Measurements from ENCODE around the gene FOXN1.

Gene FOXN1

GRCh38 chr17:28538296-28538895, 32.2 kb downstream of the FOXN1 start:
- H3K27ac Mint-ChIP-seq: no peak overlapping the region
- no peak for ATAC-seq
- H3K4me1 Mint-ChIP-seq: peaks cover 4% of the 10 kb centered on the region
- no peak overlapping the region for H3K4me3 Mint-ChIP-seq
- no peaks in the 10 kb centered on the region for H3K36me3 Mint-ChIP-seq
- no peaks in the 10 kb centered on the region for H3K9me3 Mint-ChIP-seq
- H3K27me3 Mint-ChIP-seq: no peaks in the 10 kb centered on the region

- H3K36me3 Mint-ChIP-seq: no peaks in the 10 kb centered on the region
Measured at GRCh38 chr17:28540231-28540630, 34.1 kb downstream of the FOXN1 start.

GRCh38 chr17:28541439-28541838, 35.3 kb downstream of the FOXN1 start:
- peaks cover 4% of the 10 kb centered on the region for H3K36me3 Mint-ChIP-seq
- H3K9me3 Mint-ChIP-seq: no peaks in the 10 kb centered on the region
- peaks cover 28% of the 10 kb centered on the region for H3K4me1 Mint-ChIP-seq
- H3K27ac Mint-ChIP-seq: no peak overlapping the region
- no peak for ATAC-seq
- H3K27me3 Mint-ChIP-seq: no peaks in the 10 kb centered on the region
- H3K4me3 Mint-ChIP-seq: no peak overlapping the region

More at GRCh38 chr17:28540231-28540630, 34.1 kb downstream of the FOXN1 start:
- Mint-ChIP-seq H3K9me3 (no peaks in the 10 kb centered on the region), H3K4me1 (peaks cover 23% of the 10 kb centered on the region), H3K27me3 (no peaks in the 10 kb centered on the region), H3K4me3 (no peak overlapping the region), H3K27ac (no peak overlapping the region)
- ATAC-seq: no peak

- H3K27me3 Mint-ChIP-seq: no peaks in the 10 kb centered on the region
- H3K27ac Mint-ChIP-seq: no peak overlapping the region
- no peak for ATAC-seq
- no peaks in the 10 kb centered on the region for H3K9me3 Mint-ChIP-seq
- H3K36me3 Mint-ChIP-seq: peaks cover 4% of the 10 kb centered on the region
- peaks cover 52% of the 10 kb centered on the region for H3K4me1 Mint-ChIP-seq
- H3K4me3 Mint-ChIP-seq: no peak overlapping the region
Measured at GRCh38 chr17:28544402-28545140, 38.4 kb downstream of the FOXN1 start.

- no peak for ATAC-seq
- H3K27ac Mint-ChIP-seq: no peak overlapping the region
Measured at GRCh38 chr17:28545141-28545503, 39.0 kb downstream of the FOXN1 start.

GRCh38 chr17:28545787-28546415, 39.8 kb downstream of the FOXN1 start:
- Mint-ChIP-seq H3K4me1 (peaks cover 65% of the 10 kb centered on the region), H3K4me3 (no peak overlapping the region), H3K27me3 (no peaks in the 10 kb centered on the region), H3K9me3 (no peaks in the 10 kb centered on the region), H3K36me3 (peaks cover 4% of the 10 kb centered on the region), H3K27ac (peak overlapping the region; percentile 8)
- no peak for ATAC-seq

More at GRCh38 chr17:28545141-28545503, 39.0 kb downstream of the FOXN1 start:
- Mint-ChIP-seq H3K36me3 (peaks cover 4% of the 10 kb centered on the region), H3K4me3 (no peak overlapping the region), H3K4me1 (peaks cover 57% of the 10 kb centered on the region), H3K9me3 (no peaks in the 10 kb centered on the region), H3K27me3 (no peaks in the 10 kb centered on the region)

- peak overlapping the region; percentile 38 for H3K4me3 Mint-ChIP-seq
- no peaks in the 10 kb centered on the region for H3K27me3 Mint-ChIP-seq
- H3K27ac Mint-ChIP-seq: peak overlapping the region; percentile 86
- H3K36me3 Mint-ChIP-seq: peaks cover 9% of the 10 kb centered on the region
- no peak for ATAC-seq
- H3K4me1 Mint-ChIP-seq: peaks cover 78% of the 10 kb centered on the region
- H3K9me3 Mint-ChIP-seq: no peaks in the 10 kb centered on the region
Measured at GRCh38 chr17:28547096-28547622, 41.0 kb downstream of the FOXN1 start.

- Mint-ChIP-seq H3K27ac (peak overlapping the region; percentile 86), H3K36me3 (peaks cover 11% of the 10 kb centered on the region), H3K27me3 (no peaks in the 10 kb centered on the region), H3K9me3 (no peaks in the 10 kb centered on the region), H3K4me3 (peak overlapping the region; percentile 38), H3K4me1 (peaks cover 82% of the 10 kb centered on the region)
- peak; percentile 64 for ATAC-seq
Measured at GRCh38 chr17:28547623-28548416, 41.7 kb downstream of the FOXN1 start.

- peaks cover 83% of the 10 kb centered on the region for H3K4me1 Mint-ChIP-seq
- H3K36me3 Mint-ChIP-seq: peaks cover 18% of the 10 kb centered on the region
- no peaks in the 10 kb centered on the region for H3K27me3 Mint-ChIP-seq
- H3K9me3 Mint-ChIP-seq: no peaks in the 10 kb centered on the region
- peak overlapping the region; percentile 38 for H3K4me3 Mint-ChIP-seq
- ATAC-seq: no peak
- H3K27ac Mint-ChIP-seq: peak overlapping the region; percentile 86
Measured at GRCh38 chr17:28548417-28549130, 42.4 kb downstream of the FOXN1 start.

- no peaks in the 10 kb centered on the region for H3K27me3 Mint-ChIP-seq
- H3K4me3 Mint-ChIP-seq: peak overlapping the region; percentile 15
- H3K9me3 Mint-ChIP-seq: no peaks in the 10 kb centered on the region
- peak; percentile 86 for ATAC-seq
- peak overlapping the region; percentile 86 for H3K27ac Mint-ChIP-seq
- H3K36me3 Mint-ChIP-seq: peaks cover 26% of the 10 kb centered on the region
- peaks cover 80% of the 10 kb centered on the region for H3K4me1 Mint-ChIP-seq
Measured at GRCh38 chr17:28549236-28550132, 43.3 kb downstream of the FOXN1 start.

- H3K27me3 Mint-ChIP-seq: no peaks in the 10 kb centered on the region
- H3K4me3 Mint-ChIP-seq: peak overlapping the region; percentile 97
- peaks cover 23% of the 10 kb centered on the region for H3K36me3 Mint-ChIP-seq
- peak overlapping the region; percentile 86 for H3K27ac Mint-ChIP-seq
- peaks cover 68% of the 10 kb centered on the region for H3K4me1 Mint-ChIP-seq
- H3K9me3 Mint-ChIP-seq: no peaks in the 10 kb centered on the region
- no peak for ATAC-seq
Measured at GRCh38 chr17:28550858-28551257, 44.7 kb downstream of the FOXN1 start.

- ATAC-seq: no peak
- Mint-ChIP-seq H3K9me3 (no peaks in the 10 kb centered on the region), H3K27me3 (no peaks in the 10 kb centered on the region), H3K27ac (peak overlapping the region; percentile 86), H3K4me3 (peak overlapping the region; percentile 97), H3K36me3 (peaks cover 30% of the 10 kb centered on the region), H3K4me1 (peaks cover 67% of the 10 kb centered on the region)
Measured at GRCh38 chr17:28551421-28552175, 45.5 kb downstream of the FOXN1 start.
